ENCODE measurements around the gene SYCE1L.

SYCE1L gene

DNA sequence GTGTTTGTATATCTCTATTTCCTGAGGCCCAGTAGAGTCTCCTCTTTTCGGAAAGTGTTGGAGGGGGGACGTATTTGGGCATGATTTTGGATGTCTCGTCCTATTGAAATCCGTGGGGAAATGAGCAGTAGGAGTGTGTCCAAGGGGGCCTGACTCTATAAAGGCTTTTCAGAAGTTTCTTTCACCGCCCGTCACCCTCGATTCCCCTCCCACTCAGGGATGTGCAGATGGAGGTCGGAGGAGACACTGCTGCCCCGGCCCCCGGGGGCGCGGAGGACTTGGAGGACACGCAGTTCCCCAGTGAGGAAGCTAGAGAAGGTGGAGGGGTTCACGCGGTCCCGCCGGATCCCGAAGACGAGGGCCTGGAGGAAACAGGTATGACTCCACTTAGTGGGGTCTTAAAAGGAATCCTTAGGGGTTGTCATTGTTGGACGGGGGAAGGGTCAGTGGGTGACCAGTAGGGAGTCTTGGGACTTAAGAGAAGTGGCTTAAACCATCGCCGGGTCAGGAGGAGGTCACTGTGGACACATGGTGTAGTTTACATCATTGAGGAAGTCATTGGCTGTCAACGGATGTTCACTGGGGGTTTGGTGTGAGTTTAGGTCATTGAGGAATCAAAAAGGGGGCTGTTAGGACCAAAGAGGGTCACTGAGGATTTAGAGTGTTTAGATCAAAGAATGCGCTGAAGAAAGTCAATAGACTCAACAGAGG is 7.8 kb upstream of the SYCE1L start:
- Mint-ChIP-seq H3K27me3 (no peaks in the 10 kb centered on the region), H3K27ac (peak overlapping the region; percentile 99), H3K4me1 (peaks cover 35% of the 10 kb centered on the region), H3K9me3 (peaks cover 3% of the 10 kb centered on the region), H3K36me3 (peaks cover 43% of the 10 kb centered on the region), H3K4me3 (peak overlapping the region; percentile 95)
- no peak for ATAC-seq

- no peak overlapping the region for H3K4me3 Mint-ChIP-seq
- no peaks in the 10 kb centered on the region for H3K27me3 Mint-ChIP-seq
- H3K36me3 Mint-ChIP-seq, result peaks cover 57% of the 10 kb centered on the region
- peaks cover 35% of the 10 kb centered on the region for H3K4me1 Mint-ChIP-seq
- no peak for ATAC-seq
- H3K27ac Mint-ChIP-seq, result no peak overlapping the region
- H3K9me3 Mint-ChIP-seq, result peaks cover 3% of the 10 kb centered on the region
These were observed 5.8 kb upstream of the SYCE1L start for GRCh38 chr16:77193377-77193776.

DNA sequence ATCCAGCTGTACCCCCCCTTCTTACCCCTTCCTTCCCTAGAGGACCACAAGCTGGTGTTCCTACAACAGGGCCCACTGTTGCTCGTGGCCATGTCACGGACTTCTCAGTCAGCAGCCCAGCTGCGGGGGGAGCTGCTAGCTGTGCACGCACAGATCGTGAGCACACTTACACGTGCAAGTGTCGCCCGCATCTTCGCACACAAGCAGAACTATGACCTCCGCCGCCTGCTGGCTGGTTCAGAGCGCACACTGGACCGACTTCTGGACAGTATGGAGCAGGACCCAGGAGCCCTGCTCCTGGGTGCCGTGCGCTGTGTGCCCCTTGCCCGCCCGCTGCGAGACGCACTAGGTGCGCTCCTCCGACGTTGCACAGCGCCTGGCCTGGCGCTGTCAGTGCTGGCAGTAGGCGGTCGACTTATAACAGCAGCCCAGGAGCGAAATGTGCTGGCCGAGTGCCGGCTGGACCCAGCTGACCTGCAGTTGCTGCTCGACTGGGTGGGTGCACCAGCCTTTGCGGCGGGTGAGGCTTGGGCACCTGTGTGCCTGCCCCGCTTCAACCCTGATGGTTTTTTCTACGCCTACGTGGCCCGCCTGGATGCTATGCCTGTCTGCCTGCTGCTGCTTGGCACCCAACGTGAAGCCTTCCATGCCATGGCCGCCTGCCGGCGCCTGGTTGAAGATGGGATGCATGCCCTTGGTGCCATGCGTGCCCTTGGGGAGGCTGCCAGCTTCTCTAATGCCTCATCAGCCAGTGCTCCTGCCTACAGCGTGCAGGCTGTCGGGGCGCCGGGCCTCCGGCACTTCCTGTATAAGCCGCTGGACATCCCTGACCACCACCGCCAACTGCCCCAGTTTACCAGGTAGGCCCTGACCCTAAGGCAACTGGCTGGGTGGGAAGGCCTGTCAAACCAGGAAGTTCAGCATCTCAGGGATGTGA is 4.6 kb upstream of the SYCE1L start:
- Mint-ChIP-seq H3K4me1 (peaks cover 35% of the 10 kb centered on the region), H3K36me3 (peaks cover 67% of the 10 kb centered on the region), H3K9me3 (peaks cover 3% of the 10 kb centered on the region), H3K4me3 (no peak overlapping the region), H3K27me3 (no peaks in the 10 kb centered on the region), H3K27ac (no peak overlapping the region)
- no peak for ATAC-seq

- Mint-ChIP-seq H3K36me3 (peaks cover 67% of the 10 kb centered on the region), H3K27ac (no peak overlapping the region)
These were observed 3.8 kb upstream of the SYCE1L start for GRCh38 chr16:77195411-77195810.

GRCh38 chr16:77197747-77198146 is 1.5 kb upstream of the SYCE1L start:
- Mint-ChIP-seq H3K4me3 (no peak overlapping the region), H3K36me3 (peaks cover 62% of the 10 kb centered on the region), H3K27ac (no peak overlapping the region)

More at GRCh38 chr16:77195411-77195810, 3.8 kb upstream of the SYCE1L start:
- H3K4me3 Mint-ChIP-seq, result no peak overlapping the region
- peaks cover 3% of the 10 kb centered on the region for H3K9me3 Mint-ChIP-seq
- H3K27me3 Mint-ChIP-seq, result no peaks in the 10 kb centered on the region
- ATAC-seq, result no peak
- H3K4me1 Mint-ChIP-seq, result peaks cover 35% of the 10 kb centered on the region

GRCh38 chr16:77206533-77206932 is 7.3 kb downstream of the SYCE1L start:
- H3K4me3 Mint-ChIP-seq, result no peak overlapping the region
- H3K27ac Mint-ChIP-seq, result no peak overlapping the region
- H3K9me3 Mint-ChIP-seq, result no peaks in the 10 kb centered on the region
- H3K4me1 Mint-ChIP-seq, result peaks cover 2% of the 10 kb centered on the region
- peaks cover 5% of the 10 kb centered on the region for H3K36me3 Mint-ChIP-seq
- H3K27me3 Mint-ChIP-seq, result no peaks in the 10 kb centered on the region
- ATAC-seq, result no peak

More at GRCh38 chr16:77197747-77198146, 1.5 kb upstream of the SYCE1L start:
- H3K4me1 Mint-ChIP-seq, result peaks cover 18% of the 10 kb centered on the region
- no peaks in the 10 kb centered on the region for H3K27me3 Mint-ChIP-seq
- ATAC-seq, result no peak
- H3K9me3 Mint-ChIP-seq, result no peaks in the 10 kb centered on the region

DNA sequence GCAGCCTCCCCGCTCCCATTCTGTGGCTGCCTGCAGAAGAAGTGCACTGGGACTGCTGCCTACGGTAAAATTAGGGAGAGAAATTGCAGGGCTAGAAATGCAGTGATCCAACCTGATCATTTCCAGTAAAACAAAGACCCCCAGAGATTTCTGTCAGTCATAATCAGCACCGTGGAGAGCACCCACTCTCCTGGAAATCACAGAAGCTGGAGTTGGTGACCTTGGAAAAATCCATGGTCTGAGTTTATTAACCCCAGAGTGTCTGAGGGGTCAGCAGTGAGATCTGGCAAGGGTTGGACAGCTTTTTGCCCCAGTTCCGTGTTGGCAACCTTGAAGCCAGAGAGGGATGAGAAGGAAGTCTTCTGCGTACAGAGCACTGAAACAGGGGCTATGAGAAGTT is 7.8 kb downstream of the SYCE1L start:
- ATAC-seq, result no peak
- H3K27ac Mint-ChIP-seq, result no peak overlapping the region

GRCh38 chr16:77208382-77208781 is 9.2 kb downstream of the SYCE1L start:
- no peak overlapping the region for H3K27ac Mint-ChIP-seq
- no peaks in the 10 kb centered on the region for H3K27me3 Mint-ChIP-seq
- no peak for ATAC-seq
- no peaks in the 10 kb centered on the region for H3K36me3 Mint-ChIP-seq
- H3K9me3 Mint-ChIP-seq, result no peaks in the 10 kb centered on the region
- no peak overlapping the region for H3K4me3 Mint-ChIP-seq
- H3K4me1 Mint-ChIP-seq, result peaks cover 11% of the 10 kb centered on the region

More for the DNA sequence above, 7.8 kb downstream of the SYCE1L start:
- Mint-ChIP-seq H3K4me1 (peaks cover 7% of the 10 kb centered on the region), H3K27me3 (no peaks in the 10 kb centered on the region), H3K36me3 (no peaks in the 10 kb centered on the region), H3K4me3 (no peak overlapping the region), H3K9me3 (no peaks in the 10 kb centered on the region)

DNA sequence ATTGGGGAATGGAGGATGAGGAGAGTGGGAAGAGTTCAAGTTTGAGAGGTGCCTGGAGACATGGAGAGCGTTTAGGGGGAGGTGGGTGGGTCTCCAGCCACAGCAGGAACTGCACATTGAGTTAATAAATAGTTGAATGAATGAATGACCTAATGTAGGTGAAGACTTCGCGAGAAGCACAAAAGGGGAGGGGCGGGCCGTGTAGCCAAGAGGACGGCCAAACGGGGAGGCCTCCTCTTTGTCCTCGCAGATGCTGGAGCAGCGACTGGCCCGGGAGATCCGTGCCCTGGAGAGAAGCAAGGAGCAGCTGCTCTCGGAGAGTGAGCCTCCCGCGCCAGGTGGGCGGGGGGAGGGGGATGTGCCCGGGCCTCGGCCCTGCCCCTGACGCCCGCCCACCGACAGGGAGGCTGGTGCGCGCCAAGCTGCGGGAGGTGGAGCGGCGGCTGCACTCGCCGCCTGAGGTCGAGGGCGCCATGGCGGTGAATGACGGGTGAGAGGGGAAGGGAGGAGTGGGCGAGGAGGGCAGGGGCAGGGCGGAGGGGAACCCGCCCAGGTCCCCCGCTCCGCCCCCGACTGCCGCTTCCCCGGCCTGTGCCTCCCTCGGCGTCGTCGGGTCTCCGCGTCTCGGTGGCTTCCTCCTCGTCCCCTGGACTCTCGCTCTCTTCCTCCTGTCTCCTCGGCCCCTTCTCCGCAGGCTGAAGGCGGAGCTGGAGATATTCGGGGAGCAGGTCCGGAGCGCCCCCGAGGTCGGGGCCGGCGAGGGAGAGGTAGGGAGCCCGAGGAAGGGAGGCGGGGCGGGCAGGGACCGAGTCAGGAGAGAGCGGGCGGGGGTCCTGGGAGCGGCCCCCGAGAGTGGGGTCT is 12.9 kb downstream of the SYCE1L start:
- Mint-ChIP-seq H3K27ac (peak overlapping the region; percentile 33), H3K4me1 (peaks cover 14% of the 10 kb centered on the region), H3K4me3 (peak overlapping the region; percentile 77), H3K9me3 (no peaks in the 10 kb centered on the region), H3K27me3 (no peaks in the 10 kb centered on the region), H3K36me3 (no peaks in the 10 kb centered on the region)
- ATAC-seq, result peak; percentile 82

- Mint-ChIP-seq H3K9me3 (no peaks in the 10 kb centered on the region), H3K4me3 (peak overlapping the region; percentile 77), H3K36me3 (no peaks in the 10 kb centered on the region), H3K4me1 (peaks cover 14% of the 10 kb centered on the region), H3K27ac (peak overlapping the region; percentile 33), H3K27me3 (no peaks in the 10 kb centered on the region)
- ATAC-seq, result peak; percentile 90
These were observed 13.7 kb downstream of the SYCE1L start for GRCh38 chr16:77212741-77213541.

DNA sequence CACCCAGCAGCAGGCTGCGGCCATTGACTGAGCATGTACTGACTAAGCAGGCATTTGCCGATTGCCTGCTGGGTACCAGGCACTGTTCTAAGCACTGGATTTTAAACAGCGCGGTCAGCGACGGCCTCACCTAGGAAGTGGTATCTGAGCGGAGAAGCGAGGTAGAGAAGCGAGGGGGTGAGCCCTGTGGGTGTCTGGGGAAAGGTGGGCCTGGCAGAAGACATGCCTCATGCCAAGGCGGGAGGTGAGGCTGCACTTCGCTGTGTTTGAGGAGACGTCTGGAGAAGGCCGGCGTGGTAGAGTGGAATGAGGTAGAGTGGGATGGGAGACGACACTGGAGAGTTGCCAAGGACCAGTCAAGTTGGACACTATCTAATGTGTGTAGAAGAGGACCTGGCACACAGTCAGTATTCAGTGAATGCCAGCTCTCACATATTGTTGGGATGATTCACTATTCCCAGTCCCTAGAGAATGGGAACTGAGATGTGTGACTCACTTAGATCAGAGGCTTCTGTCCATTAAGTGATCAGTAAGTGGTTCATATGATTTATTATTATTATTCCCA is 14.4 kb downstream of the SYCE1L start:
- Mint-ChIP-seq H3K4me3 (peak overlapping the region; percentile 77), H3K27me3 (no peaks in the 10 kb centered on the region), H3K4me1 (peaks cover 14% of the 10 kb centered on the region), H3K36me3 (no peaks in the 10 kb centered on the region), H3K9me3 (no peaks in the 10 kb centered on the region), H3K27ac (no peak overlapping the region)
- no peak for ATAC-seq

- Mint-ChIP-seq H3K27ac (no peak overlapping the region), H3K4me3 (no peak overlapping the region)
- ATAC-seq, result no peak
These were observed 15.4 kb downstream of the SYCE1L start for GRCh38 chr16:77214411-77215138.

DNA sequence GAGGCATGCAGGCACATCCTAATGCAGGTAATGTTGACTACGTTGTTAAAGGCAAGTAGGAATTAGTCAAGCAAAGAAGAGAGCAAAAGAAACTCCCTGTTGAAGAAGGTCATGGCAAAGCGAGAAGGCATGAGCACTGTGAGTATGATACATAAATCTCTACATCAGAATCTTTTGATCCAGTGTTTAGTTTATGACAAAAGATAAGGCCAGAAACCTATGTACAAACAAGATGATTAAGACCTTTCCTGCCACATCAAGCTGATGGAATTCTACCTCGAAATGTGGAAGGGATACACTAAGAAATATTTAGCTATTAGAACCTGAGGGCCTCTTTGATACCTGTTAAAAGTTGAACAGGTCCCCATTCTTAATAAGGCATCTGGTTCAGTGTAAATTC is 20.2 kb downstream of the SYCE1L start:
- Mint-ChIP-seq H3K27ac (no peak overlapping the region), H3K4me1 (peaks cover 7% of the 10 kb centered on the region), H3K9me3 (no peaks in the 10 kb centered on the region), H3K36me3 (no peaks in the 10 kb centered on the region), H3K27me3 (no peaks in the 10 kb centered on the region), H3K4me3 (no peak overlapping the region)
- ATAC-seq, result no peak

More at GRCh38 chr16:77214411-77215138, 15.4 kb downstream of the SYCE1L start:
- Mint-ChIP-seq H3K36me3 (no peaks in the 10 kb centered on the region), H3K9me3 (no peaks in the 10 kb centered on the region), H3K27me3 (no peaks in the 10 kb centered on the region), H3K4me1 (peaks cover 14% of the 10 kb centered on the region)

All from stimulated activated memory B cell treated with anti-CD40 and anti-IgM and Interleukin-4, amounts not matched to agents 10 μg/mL and 1 μg/mL and 100 μg/mL, for 72 hours (primary cell).